ENCODE measurements around the gene AMFR.

The AMFR gene

GRCh38 chr16:56351481-56351880, 73.9 kb downstream of the AMFR start:
- H3K79me1 ChIP-seq (replicated peaks; ENCODE audit: low read length, poor library complexity, severe bottlenecking): no peaks in the 10 kb centered on the region
- no peak overlapping the region for H3K4me3 ChIP-seq (ENCODE audit: insufficient read depth in 1 of 2, low read depth in 1 of 2, low read length in 2 of 2)
- no peak overlapping the region for H2AK5ac ChIP-seq (ENCODE audit: low read length, severe bottlenecking)
- no peak overlapping the region for H3K4me2 ChIP-seq (ENCODE audit: low read length, poor library complexity, severe bottlenecking)
- no peak overlapping the region for H2BK15ac ChIP-seq (ENCODE audit: low read depth, poor library complexity, severe bottlenecking)
- peaks cover 15 to 41% of the 10 kb centered on the region in 2 experiments for H3K27me3 ChIP-seq (ENCODE audit: control insufficient read depth in 1 of 2, insufficient read depth in 1 of 2, low read length in 2 of 2)
- H3K36me3 ChIP-seq (ENCODE audit: control insufficient read depth in 1 of 2, insufficient read depth in 2 of 2, low read depth in 1 of 2, low read length in 2 of 2): no peaks in the 10 kb centered on the region
- no peak overlapping the region for H4K8ac ChIP-seq (ENCODE audit: low read length)
- no peak overlapping the region for H2AFZ ChIP-seq (ENCODE audit: low read depth, low read length)
- peaks cover 4% of the 10 kb centered on the region for H3K4me1 ChIP-seq (ENCODE audit: control insufficient read depth, insufficient read depth, low read depth, low read length)
- H3K27ac ChIP-seq (ENCODE audit: low read length, poor library complexity, severe bottlenecking): no peak overlapping the region
- 95% methylated on average over 6 of the region's 6 CpGs for WGBS
- no peak overlapping the region for H2BK12ac ChIP-seq (ENCODE audit: low read length in 2 of 2)
- no peak overlapping the region for H3K4ac ChIP-seq (ENCODE audit: low read depth in 1 of 2, low read length in 2 of 2)
- no peak overlapping the region for H3K23ac ChIP-seq (ENCODE audit: low read length in 2 of 2)
- no peak overlapping the region for H3K18ac ChIP-seq (ENCODE audit: low read depth in 1 of 2, low read length in 2 of 2)
- no peak overlapping the region for H3K14ac ChIP-seq (ENCODE audit: low read length in 2 of 2)
- no peak overlapping the region for H3K9ac ChIP-seq (ENCODE audit: low read length)
- no peak overlapping the region for H4K91ac ChIP-seq (ENCODE audit: low read length)
- H2BK120ac ChIP-seq (ENCODE audit: low read depth, low read length): no peak overlapping the region
- DNase-seq: no peak
- no peaks in the 10 kb centered on the region for H3K9me3 ChIP-seq (ENCODE audit: control insufficient read depth, low read length)
- H2BK5ac ChIP-seq (ENCODE audit: low read depth, low read length, poor library complexity, severe bottlenecking): no peak overlapping the region

- H3K4me2 ChIP-seq (ENCODE audit: low read length, poor library complexity, severe bottlenecking): no peak overlapping the region
- no peak overlapping the region for H2BK5ac ChIP-seq (ENCODE audit: low read depth, low read length, poor library complexity, severe bottlenecking)
- H2BK120ac ChIP-seq (ENCODE audit: low read depth, low read length): no peak overlapping the region
- peak overlapping the region in 1 of 2 experiments; percentile 13 for H3K14ac ChIP-seq (ENCODE audit: low read length in 2 of 2)
- H3K27ac ChIP-seq (ENCODE audit: low read length, poor library complexity, severe bottlenecking): no peak overlapping the region
- no peak overlapping the region for H2BK12ac ChIP-seq (ENCODE audit: low read length in 2 of 2)
- no peak overlapping the region for H2AK5ac ChIP-seq (ENCODE audit: low read length, severe bottlenecking)
- H3K27me3 ChIP-seq (ENCODE audit: control insufficient read depth in 1 of 2, insufficient read depth in 1 of 2, low read length in 2 of 2): peaks cover 15 to 41% of the 10 kb centered on the region in 2 experiments
- no peak overlapping the region for H3K4ac ChIP-seq (ENCODE audit: low read depth in 1 of 2, low read length in 2 of 2)
- no peak overlapping the region for H3K4me3 ChIP-seq (ENCODE audit: insufficient read depth in 1 of 2, low read depth in 1 of 2, low read length in 2 of 2)
- no peak overlapping the region for H4K91ac ChIP-seq (ENCODE audit: low read length)
- H3K36me3 ChIP-seq (ENCODE audit: control insufficient read depth in 1 of 2, insufficient read depth in 2 of 2, low read depth in 1 of 2, low read length in 2 of 2): no peaks in the 10 kb centered on the region
- H4K8ac ChIP-seq (ENCODE audit: low read length): no peak overlapping the region
- H3K4me1 ChIP-seq (ENCODE audit: control insufficient read depth, insufficient read depth, low read depth, low read length): no peaks in the 10 kb centered on the region
- H3K9me3 ChIP-seq (ENCODE audit: control insufficient read depth, low read length): no peaks in the 10 kb centered on the region
- H3K9ac ChIP-seq (ENCODE audit: low read length): no peak overlapping the region
- DNase-seq: no peak
- H3K79me1 ChIP-seq (replicated peaks; ENCODE audit: low read length, poor library complexity, severe bottlenecking): no peaks in the 10 kb centered on the region
- H3K23ac ChIP-seq (ENCODE audit: low read length in 2 of 2): no peak overlapping the region
- no peak overlapping the region for H3K18ac ChIP-seq (ENCODE audit: low read depth in 1 of 2, low read length in 2 of 2)
- WGBS: 91% methylated on average over 22 of the region's 22 CpGs
- H2BK15ac ChIP-seq (ENCODE audit: low read depth, poor library complexity, severe bottlenecking): no peak overlapping the region
- H2AFZ ChIP-seq (ENCODE audit: low read depth, low read length): no peak overlapping the region
These were observed 74.6 kb downstream of the AMFR start for GRCh38 chr16:56350491-56351405.

- peaks cover 15 to 41% of the 10 kb centered on the region in 2 experiments for H3K27me3 ChIP-seq (ENCODE audit: control insufficient read depth in 1 of 2, insufficient read depth in 1 of 2, low read length in 2 of 2)
- H2AFZ ChIP-seq (ENCODE audit: low read depth, low read length): no peak overlapping the region
- no peak overlapping the region for H2BK15ac ChIP-seq (ENCODE audit: low read depth, poor library complexity, severe bottlenecking)
- no peak overlapping the region for H3K4me2 ChIP-seq (ENCODE audit: low read length, poor library complexity, severe bottlenecking)
- 95% methylated on average over 16 of the region's 16 CpGs for WGBS
- H3K36me3 ChIP-seq (ENCODE audit: control insufficient read depth in 1 of 2, insufficient read depth in 2 of 2, low read depth in 1 of 2, low read length in 2 of 2): no peaks in the 10 kb centered on the region
- H3K18ac ChIP-seq (ENCODE audit: low read depth in 1 of 2, low read length in 2 of 2): no peak overlapping the region
- no peak overlapping the region for H3K14ac ChIP-seq (ENCODE audit: low read length in 2 of 2)
- no peak overlapping the region for H3K9ac ChIP-seq (ENCODE audit: low read length)
- H3K4me3 ChIP-seq (ENCODE audit: insufficient read depth in 1 of 2, low read depth in 1 of 2, low read length in 2 of 2): no peak overlapping the region
- no peaks in the 10 kb centered on the region for H3K9me3 ChIP-seq (ENCODE audit: control insufficient read depth, low read length)
- H3K4me1 ChIP-seq (ENCODE audit: control insufficient read depth, insufficient read depth, low read depth, low read length): no peaks in the 10 kb centered on the region
- H2BK5ac ChIP-seq (ENCODE audit: low read depth, low read length, poor library complexity, severe bottlenecking): no peak overlapping the region
- no peak overlapping the region for H4K8ac ChIP-seq (ENCODE audit: low read length)
- no peak overlapping the region for H3K4ac ChIP-seq (ENCODE audit: low read depth in 1 of 2, low read length in 2 of 2)
- H2BK120ac ChIP-seq (ENCODE audit: low read depth, low read length): no peak overlapping the region
- H3K27ac ChIP-seq (ENCODE audit: low read length, poor library complexity, severe bottlenecking): no peak overlapping the region
- no peak overlapping the region for H2BK12ac ChIP-seq (ENCODE audit: low read length in 2 of 2)
- DNase-seq: no peak
- H3K23ac ChIP-seq (ENCODE audit: low read length in 2 of 2): no peak overlapping the region
- H3K79me1 ChIP-seq (replicated peaks; ENCODE audit: low read length, poor library complexity, severe bottlenecking): no peaks in the 10 kb centered on the region
- peak overlapping the region; percentile 54 for H4K91ac ChIP-seq (ENCODE audit: low read length)
- H2AK5ac ChIP-seq (ENCODE audit: low read length, severe bottlenecking): no peak overlapping the region
These were observed 75.6 kb downstream of the AMFR start for GRCh38 chr16:56349711-56350161.

GRCh38 chr16:56349086-56349415, 76.3 kb downstream of the AMFR start:
- Histone ChIP-seq H3K4me3 (ENCODE audit: insufficient read depth in 1 of 2, low read depth in 1 of 2, low read length in 2 of 2) (no peak overlapping the region), H3K4me2 (ENCODE audit: low read length, poor library complexity, severe bottlenecking) (no peak overlapping the region), H2AFZ (ENCODE audit: low read depth, low read length) (no peak overlapping the region), H3K27ac (ENCODE audit: low read length, poor library complexity, severe bottlenecking) (no peak overlapping the region), H2BK120ac (ENCODE audit: low read depth, low read length) (no peak overlapping the region), H3K9me3 (ENCODE audit: control insufficient read depth, low read length) (no peaks in the 10 kb centered on the region), H2BK12ac (ENCODE audit: low read length in 2 of 2) (no peak overlapping the region), H3K23ac (ENCODE audit: low read length in 2 of 2) (no peak overlapping the region), H2AK5ac (ENCODE audit: low read length, severe bottlenecking) (no peak overlapping the region), H3K79me1 (replicated peaks; ENCODE audit: low read length, poor library complexity, severe bottlenecking) (no peaks in the 10 kb centered on the region), H2BK5ac (ENCODE audit: low read depth, low read length, poor library complexity, severe bottlenecking) (no peak overlapping the region), H3K9ac (ENCODE audit: low read length) (no peak overlapping the region), H3K4me1 (ENCODE audit: control insufficient read depth, insufficient read depth, low read depth, low read length) (no peaks in the 10 kb centered on the region), H4K8ac (ENCODE audit: low read length) (no peak overlapping the region), H3K36me3 (ENCODE audit: control insufficient read depth in 1 of 2, insufficient read depth in 2 of 2, low read depth in 1 of 2, low read length in 2 of 2) (no peaks in the 10 kb centered on the region), H3K27me3 (ENCODE audit: control insufficient read depth in 1 of 2, insufficient read depth in 1 of 2, low read length in 2 of 2) (peaks cover 15 to 41% of the 10 kb centered on the region in 2 experiments), H3K14ac (ENCODE audit: low read length in 2 of 2) (no peak overlapping the region), H4K91ac (ENCODE audit: low read length) (no peak overlapping the region), H3K4ac (ENCODE audit: low read depth in 1 of 2, low read length in 2 of 2) (no peak overlapping the region), H3K18ac (ENCODE audit: low read depth in 1 of 2, low read length in 2 of 2) (no peak overlapping the region), H2BK15ac (ENCODE audit: low read depth, poor library complexity, severe bottlenecking) (no peak overlapping the region)
- no CpG with 5 or more reads among the region's 2 CpGs for WGBS
- DNase-seq: no peak

Measured in mesenchymal stem cell (in vitro differentiated cells and primary cell).